Natural killer cell (primary cell): Measurements from ENCODE around the gene RND3. TPM values are rescaled to one million over a fixed set of nuclear protein-coding genes. Genes with fewer than 3 reads are reported as not detected.

Experiments used
- ATAC-seq, 3 donors: fragments of 150-1000 bp in 2 of 3; fragments of 200-7000 bp in 1 of 3; cut with Tn5 transposase; 1 replicate in 1 of 3; 2 replicates in 2 of 3; pipeline ENCODE4 v1.10.0; 2021; ENCODE audit warnings: mild to moderate bottlenecking in 2 of 3, moderate library complexity in 2 of 3
- DNase-seq, 2 donors: peaks; one replicate each; pipeline versions ENCODE4 v3.0.0 to v3.0.0-alpha.2; 2013 to 2021; ENCODE audit warnings: mixed read lengths in 1 of 2
- H3K27ac ChIP-seq: one replicate; pipeline ENCODE4 v1.5.1; 2013; ENCODE audit warnings: mild to moderate bottlenecking, low read length
- H3K27me3 ChIP-seq: one replicate; pipeline ENCODE4 v1.6.1; 2013; ENCODE audit warnings: low read length; ENCODE audit not compliant: control insufficient read depth, insufficient read depth
- H3K36me3 ChIP-seq: one replicate; pipeline ENCODE4 v1.6.1; 2013; ENCODE audit warnings: low read length; ENCODE audit not compliant: control insufficient read depth, insufficient read depth
- H3K4me1 ChIP-seq: one replicate; pipeline ENCODE4 v1.6.1; 2013; ENCODE audit warnings: low read length; ENCODE audit not compliant: control insufficient read depth, insufficient read depth
- H3K4me3 ChIP-seq: one replicate; pipeline ENCODE4 v1.5.1; 2013; ENCODE audit warnings: low read length
- H3K9me3 ChIP-seq: one replicate; pipeline ENCODE4 v1.6.1; 2013; ENCODE audit warnings: low read length; ENCODE audit not compliant: control insufficient read depth, insufficient read depth
- H3K27ac Mint-ChIP-seq, 2 donors: one replicate each; pipeline ENCODE4 v1.8.0; 2022; ENCODE audit warnings: mild to moderate bottlenecking in 2 of 2, mixed read lengths in 2 of 2, moderate library complexity in 1 of 2
- H3K27me3 Mint-ChIP-seq, 2 donors: one replicate each; pipeline ENCODE4 v1.8.0; 2022; ENCODE audit warnings: low read depth in 2 of 2, mixed read lengths in 2 of 2
- H3K36me3 Mint-ChIP-seq: one replicate; pipeline ENCODE4 v1.8.0; 2022; ENCODE audit warnings: mixed read lengths
- H3K4me1 Mint-ChIP-seq, 2 donors: one replicate each; pipeline ENCODE4 v1.8.0; 2022; ENCODE audit warnings: mixed read lengths in 2 of 2
- H3K4me3 Mint-ChIP-seq: one replicate; pipeline ENCODE4 v1.8.0; 2022; ENCODE audit warnings: mild to moderate bottlenecking, moderate library complexity, mixed read lengths
- H3K9me3 Mint-ChIP-seq, 2 donors: one replicate each; pipeline ENCODE4 v1.8.0; 2022; ENCODE audit warnings: mixed read lengths in 2 of 2
- CTCF ChIP-seq: fragments of 200-600 bp; IDR thresholded peaks from one replicate; pipeline ENCODE4 v1.8.0; 2022; ENCODE audit warnings: antibody characterized with exemption
- WGBS: methylation state at CpG from one replicate; pipeline ENCODE4 v1.1.7; 2013; ENCODE audit warnings: missing lambda C conversion rate; ENCODE audit not compliant: insufficient coverage; 5-methylcytosine and 5-hydroxymethylcytosine counted together
- intact Hi-C: fragments of 100-400 bp; cut with micrococcal nuclease; formaldehyde crosslinking; loops from one replicate; pipeline ENCODE4 v1.14.2; 2022
- total RNA-seq, 4 donors: library from RNA; stranded (reverse); fragments of 120-200 nt in 1 of 4; gene quantifications; one replicate each; pipeline versions ENCODE4 v1.2.3 to v1.2.4, GENCODE V29; 2013 to 2022

The RND3 gene
- total RNA-seq, 3 donors from 2014 or later (not counting 1 experiment from before 2014, with no cell fraction given), result not detected

GRCh38 chr2:150480241-150480640 is 7.2 kb downstream of the RND3 start:
- TF ChIP-seq CTCF, result no peak
- no peak overlapping the region for H3K4me3 ChIP-seq
- no peak for DNase-seq
- Mint-ChIP-seq H3K27ac (no peak overlapping the region), H3K9me3 (peaks cover 2% of the 10 kb centered on the region in 2 donors), H3K36me3 (no peaks in the 10 kb centered on the region), H3K27me3 (peaks cover 2 to 12% of the 10 kb centered on the region in 2 donors), H3K4me1 (no peaks in the 10 kb centered on the region), H3K4me3 (no peak overlapping the region)
- ATAC-seq, result no peak
- no peaks in the 10 kb centered on the region for H3K4me1 ChIP-seq
- peaks cover 1% of the 10 kb centered on the region for H3K27me3 ChIP-seq
- intact Hi-C loops, result no loop called here
- WGBS, result 77% methylated on average over 5 of the region's 5 CpGs
- no peaks in the 10 kb centered on the region for H3K36me3 ChIP-seq
- H3K9me3 ChIP-seq, result no peaks in the 10 kb centered on the region
- H3K27ac ChIP-seq, result no peak overlapping the region

GRCh38 chr2:150479075-150479915 is 8.2 kb downstream of the RND3 start:
- H3K4me3 Mint-ChIP-seq, result no peak overlapping the region
- TF ChIP-seq CTCF, result no peak
- H3K9me3 ChIP-seq, result no peaks in the 10 kb centered on the region
- WGBS, result 89% methylated on average over 1 of the region's 3 CpGs
- DNase-seq (no peak), ATAC-seq (no peak)
- no peak overlapping the region for H3K27ac ChIP-seq
- no peak overlapping the region for H3K27ac Mint-ChIP-seq
- intact Hi-C loops, result no loop called here
- H3K36me3 Mint-ChIP-seq, result no peaks in the 10 kb centered on the region
- H3K4me1 ChIP-seq, result no peaks in the 10 kb centered on the region
- H3K9me3 Mint-ChIP-seq, result peaks cover 2% of the 10 kb centered on the region in 2 donors
- no peaks in the 10 kb centered on the region for H3K27me3 ChIP-seq
- H3K4me1 Mint-ChIP-seq, result no peaks in the 10 kb centered on the region
- no peaks in the 10 kb centered on the region for H3K36me3 ChIP-seq
- H3K4me3 ChIP-seq, result no peak overlapping the region
- peaks cover 0 to 3% of the 10 kb centered on the region in 2 donors for H3K27me3 Mint-ChIP-seq

- ATAC-seq (no peak), DNase-seq (no peak)
- Mint-ChIP-seq H3K4me3 (no peak overlapping the region), H3K4me1 (no peaks in the 10 kb centered on the region), H3K9me3 (peaks cover 5 to 6% of the 10 kb centered on the region in 2 donors), H3K27me3 (no peaks in the 10 kb centered on the region), H3K27ac (no peak overlapping the region), H3K36me3 (no peaks in the 10 kb centered on the region)
- no peak for TF ChIP-seq CTCF
- intact Hi-C loops, result no loop called here
- Histone ChIP-seq H3K4me1 (no peaks in the 10 kb centered on the region), H3K9me3 (no peaks in the 10 kb centered on the region), H3K27me3 (no peaks in the 10 kb centered on the region), H3K4me3 (no peak overlapping the region), H3K27ac (no peak overlapping the region), H3K36me3 (no peaks in the 10 kb centered on the region)
- 68% methylated on average over 5 of the region's 6 CpGs for WGBS
Observed at GRCh38 chr2:150478200-150478974, 9.1 kb downstream of the RND3 start.
